Heart left ventricle (tissue), 13 donors: ENCODE data around the gene ACOX1.

ENCODE experiments used
- POLR2A ChIP-seq, 2 donors: fragments of 450-650 bp; IDR thresholded peaks; one replicate each; pipeline ENCODE4 v1.6.1; 2017; ENCODE audit warnings: antibody characterized with exemption in 2 of 2, mild to moderate bottlenecking in 2 of 2, moderate library complexity in 2 of 2
- TF ChIP-seq, protein P1 (sequence below), 12 donors: fragments of 200-600 bp; sonication (generic) in 4 of 12; IDR thresholded peaks; one replicate each; pipeline versions ENCODE4 v1.5.0 to v1.8.0; 2018 to 2022; ENCODE audit warnings: antibody characterized with exemption in 12 of 12, mild to moderate bottlenecking in 5 of 12
- donor health status: ischemic (EF 13 %, LVEDD 7.1; RV severe dilation, severe dysfunction).
- donor health status: DM: no; HTN: yes; CAD: no.
- donor health status: DM: no; HTN: no; CAD: no.
- donor health status: ischemic (EF 25% LVEDD 6.9; RV normal size, moderate dysfunction).
- donor health status: ischemic (EF 25% LVEDD 5.7; RV mildly dilated, moderate dysfunction).
- donor health status: ischemic (EF 35%, LVEDD 5.7; RV mildly dilated, moderate dysfunction).
- donor health status: nonischemic (EF 11% LVEDD 7.7; RV severe dilation, severe dysfunction).
- donor health status: DM: yes; HTN: yes; CAD: no.
- donor health status: PGD.
- donor health status: ischemic (EF 29% LVEDD 5.4; RV normal size, mild dysfunction).
- donor health status: nonischemic (EF 23%, LVEDD 6.1; RV moderate dilation, normal function).

DNA sequence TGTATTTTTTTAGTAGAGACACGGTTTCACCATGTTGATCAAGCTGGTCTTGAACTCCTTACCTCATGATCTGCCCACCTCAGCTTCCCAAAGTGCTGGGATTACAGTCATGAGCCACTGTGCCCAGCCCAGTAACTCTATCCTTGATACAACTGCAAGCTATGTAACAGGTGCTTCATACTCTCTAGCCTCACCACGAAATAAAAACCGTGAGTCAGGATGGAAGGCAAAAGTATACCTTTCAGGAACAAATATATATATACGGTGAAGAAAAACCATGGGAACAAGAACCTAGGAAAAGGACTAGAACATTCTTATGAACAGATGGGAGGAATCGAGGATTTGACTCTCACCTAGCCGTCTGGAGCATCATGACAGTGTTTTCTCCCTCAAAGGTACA, 28.5 kb downstream of the ACOX1 start:
- TF ChIP-seq, protein P1, sequence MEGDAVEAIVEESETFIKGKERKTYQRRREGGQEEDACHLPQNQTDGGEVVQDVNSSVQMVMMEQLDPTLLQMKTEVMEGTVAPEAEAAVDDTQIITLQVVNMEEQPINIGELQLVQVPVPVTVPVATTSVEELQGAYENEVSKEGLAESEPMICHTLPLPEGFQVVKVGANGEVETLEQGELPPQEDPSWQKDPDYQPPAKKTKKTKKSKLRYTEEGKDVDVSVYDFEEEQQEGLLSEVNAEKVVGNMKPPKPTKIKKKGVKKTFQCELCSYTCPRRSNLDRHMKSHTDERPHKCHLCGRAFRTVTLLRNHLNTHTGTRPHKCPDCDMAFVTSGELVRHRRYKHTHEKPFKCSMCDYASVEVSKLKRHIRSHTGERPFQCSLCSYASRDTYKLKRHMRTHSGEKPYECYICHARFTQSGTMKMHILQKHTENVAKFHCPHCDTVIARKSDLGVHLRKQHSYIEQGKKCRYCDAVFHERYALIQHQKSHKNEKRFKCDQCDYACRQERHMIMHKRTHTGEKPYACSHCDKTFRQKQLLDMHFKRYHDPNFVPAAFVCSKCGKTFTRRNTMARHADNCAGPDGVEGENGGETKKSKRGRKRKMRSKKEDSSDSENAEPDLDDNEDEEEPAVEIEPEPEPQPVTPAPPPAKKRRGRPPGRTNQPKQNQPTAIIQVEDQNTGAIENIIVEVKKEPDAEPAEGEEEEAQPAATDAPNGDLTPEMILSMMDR (IDR thresholded peaks at IDR 0.05): no peak
- no peak for TF ChIP-seq POLR2A (IDR thresholded peaks at IDR 0.05)
